Right ventricle myocardium inferior (tissue), 1 donor: ENCODE results near the gene KLRG1. TPM values are rescaled to one million over a fixed set of nuclear protein-coding genes. Genes with fewer than 3 reads are reported as not detected.

ENCODE experiments used
- ATAC-seq: fragments of 200-7000 bp; cut with Tn5 transposase; one replicate; pipeline ENCODE4 v1.9.1; 2020; ENCODE audit warnings: mild to moderate bottlenecking, moderate library complexity
- DNase-seq: peaks from one replicate; pipeline ENCODE4 v3.0.0; 2021; ENCODE audit errors: missing footprints
- intact Hi-C: fragments of 100-400 bp; cut with DNase I; formaldehyde crosslinking; loops from one replicate; pipeline ENCODE4 v1.11.0; 2022
- total RNA-seq: library from RNA; stranded (reverse); fragmentation: NEBNext Ultra II Directional; extraction: Animal tissue kit (Norgen Biotek cat#: 25700); gene quantifications from one replicate; pipeline ENCODE4 v1.2.1, GENCODE V29; 2021
- donor health status: DM: no; HTN: yes; CAD: no; lungs with severe emphysema.

Gene KLRG1
- total RNA-seq, 1 donor from 2014 or later = 5.8 TPM

- DNase-seq = no peak
- ATAC-seq = no peak
- intact Hi-C loops = no loop called here
Measured at GRCh38 chr12:8969861-8970411, 19.4 kb upstream of the KLRG1 start.

- no peak for DNase-seq
- ATAC-seq = no peak
- intact Hi-C loops = no loop called here
Measured at GRCh38 chr12:8970432-8970831, 18.9 kb upstream of the KLRG1 start.

- DNase-seq (no peak), ATAC-seq (no peak)
- intact Hi-C loops = no loop called here
Measured at GRCh38 chr12:8980137-8980536, 9.2 kb upstream of the KLRG1 start.

- no peak for DNase-seq
- ATAC-seq = no peak
Measured at GRCh38 chr12:8985213-8985754, 4.1 kb upstream of the KLRG1 start.

GRCh38 chr12:8987163-8987562 is 2.2 kb upstream of the KLRG1 start:
- ATAC-seq (no peak), DNase-seq (no peak)
- intact Hi-C loops = no loop called here

More at GRCh38 chr12:8985213-8985754, 4.1 kb upstream of the KLRG1 start:
- intact Hi-C loops = no loop called here

GRCh38 chr12:8987685-8988084 is 1.7 kb upstream of the KLRG1 start:
- ATAC-seq (no peak), DNase-seq (no peak)
- intact Hi-C loops = no loop called here

GRCh38 chr12:8991371-8992345 is 2.3 kb downstream of the KLRG1 start:
- ATAC-seq (no peak), DNase-seq (no peak)
- intact Hi-C loops = no loop called here

- ATAC-seq = no peak
- DNase-seq = no peak
- intact Hi-C loops = no loop called here
Measured at GRCh38 chr12:8993827-8994226, 4.5 kb downstream of the KLRG1 start.

- ATAC-seq (no peak), DNase-seq (no peak)
- intact Hi-C loops = no loop called here
Measured at GRCh38 chr12:8995021-8995775, 5.9 kb downstream of the KLRG1 start.

GRCh38 chr12:8996682-8997405 is 7.5 kb downstream of the KLRG1 start:
- DNase-seq (no peak), ATAC-seq (no peak)
- intact Hi-C loops = no loop called here

GRCh38 chr12:9001233-9001632 is 11.9 kb downstream of the KLRG1 start:
- intact Hi-C loops = no loop called here
- ATAC-seq = no peak
- no peak for DNase-seq

GRCh38 chr12:9002335-9002734 is 13.0 kb downstream of the KLRG1 start:
- ATAC-seq = no peak
- no peak for DNase-seq
- intact Hi-C loops = no loop called here

GRCh38 chr12:9022592-9022991 is 33.2 kb downstream of the KLRG1 start:
- DNase-seq (no peak), ATAC-seq (no peak)
- intact Hi-C loops = no loop called here

GRCh38 chr12:9024512-9024911 is 35.2 kb downstream of the KLRG1 start:
- no peak for DNase-seq
- no peak for ATAC-seq
- intact Hi-C loops = no loop called here

- ATAC-seq (no peak), DNase-seq (no peak)
- intact Hi-C loops = no loop called here
Measured at GRCh38 chr12:9027161-9028059, 38.1 kb downstream of the KLRG1 start.

GRCh38 chr12:9030776-9031175 is 41.4 kb downstream of the KLRG1 start:
- ATAC-seq = no peak
- DNase-seq = no peak
- intact Hi-C loops = no loop called here

- no peak for DNase-seq
- intact Hi-C loops = no loop called here
- no peak for ATAC-seq
Measured at GRCh38 chr12:9032202-9032964, 43.0 kb downstream of the KLRG1 start.
